CD4-positive, alpha-beta T cell treated with Interleukin-17A for 1 hour (primary cell): ENCODE measurements around the gene CDH7.

Source experiments
- DNase-seq: peaks from one replicate; pipeline ENCODE4 v3.0.0-alpha.2; 2020

The CDH7 gene

GRCh38 chr18:65769652-65770051 lies 18.8 kb downstream of the CDH7 start:
- no peak for DNase-seq

GRCh38 chr18:65786474-65786873 lies 35.7 kb downstream of the CDH7 start:
- no peak for DNase-seq

GRCh38 chr18:65788373-65788772 lies 37.6 kb downstream of the CDH7 start:
- DNase-seq = no peak

- no peak for DNase-seq
Observed at GRCh38 chr18:65790604-65791003, 39.8 kb downstream of the CDH7 start.

- DNase-seq = no peak
Observed at GRCh38 chr18:65791719-65792118, 40.9 kb downstream of the CDH7 start.

GRCh38 chr18:65792456-65793074 lies 41.8 kb downstream of the CDH7 start:
- no peak for DNase-seq

GRCh38 chr18:65808759-65809158 lies 57.9 kb downstream of the CDH7 start:
- no peak for DNase-seq

- DNase-seq = no peak
Observed at GRCh38 chr18:65811307-65811706, 60.5 kb downstream of the CDH7 start.

- DNase-seq = no peak
Observed at GRCh38 chr18:65815506-65815905, 64.7 kb downstream of the CDH7 start.

GRCh38 chr18:65817178-65817577 lies 66.4 kb downstream of the CDH7 start:
- DNase-seq = no peak

GRCh38 chr18:65821911-65822310 lies 71.1 kb downstream of the CDH7 start:
- no peak for DNase-seq

GRCh38 chr18:65822826-65823225 lies 72.0 kb downstream of the CDH7 start:
- no peak for DNase-seq

- DNase-seq = no peak
Observed at GRCh38 chr18:65827444-65827843, 76.6 kb downstream of the CDH7 start.

- DNase-seq = no peak
Observed at GRCh38 chr18:65835881-65836280, 85.1 kb downstream of the CDH7 start.

GRCh38 chr18:65846107-65846506 lies 95.3 kb downstream of the CDH7 start:
- DNase-seq = no peak

GRCh38 chr18:65852273-65852672 lies 101.5 kb downstream of the CDH7 start:
- no peak for DNase-seq

GRCh38 chr18:65859075-65859474 lies 108.3 kb downstream of the CDH7 start:
- DNase-seq = no peak

GRCh38 chr18:65869527-65869926 lies 118.7 kb downstream of the CDH7 start:
- DNase-seq = no peak

GRCh38 chr18:65876310-65876709 lies 125.5 kb downstream of the CDH7 start:
- DNase-seq = no peak

GRCh38 chr18:65897292-65897691 lies 146.5 kb downstream of the CDH7 start:
- DNase-seq = no peak

GRCh38 chr18:65901522-65901921 lies 150.7 kb downstream of the CDH7 start:
- no peak for DNase-seq

GRCh38 chr18:65906621-65907034 lies 155.8 kb downstream of the CDH7 start:
- DNase-seq = no peak

GRCh38 chr18:65907281-65907680 lies 156.5 kb downstream of the CDH7 start:
- no peak for DNase-seq

GRCh38 chr18:65919018-65919417 lies 168.2 kb downstream of the CDH7 start:
- no peak for DNase-seq

GRCh38 chr18:65919663-65920062 lies 168.9 kb downstream of the CDH7 start:
- no peak for DNase-seq

- no peak for DNase-seq
Observed at GRCh38 chr18:65922103-65922502, 171.3 kb downstream of the CDH7 start.
